ENCODE measurements around the gene ZDHHC14.
A peak's percentile ranks its signal among the peaks of the same experiment; 100 is the strongest.

ZDHHC14 gene

DNA sequence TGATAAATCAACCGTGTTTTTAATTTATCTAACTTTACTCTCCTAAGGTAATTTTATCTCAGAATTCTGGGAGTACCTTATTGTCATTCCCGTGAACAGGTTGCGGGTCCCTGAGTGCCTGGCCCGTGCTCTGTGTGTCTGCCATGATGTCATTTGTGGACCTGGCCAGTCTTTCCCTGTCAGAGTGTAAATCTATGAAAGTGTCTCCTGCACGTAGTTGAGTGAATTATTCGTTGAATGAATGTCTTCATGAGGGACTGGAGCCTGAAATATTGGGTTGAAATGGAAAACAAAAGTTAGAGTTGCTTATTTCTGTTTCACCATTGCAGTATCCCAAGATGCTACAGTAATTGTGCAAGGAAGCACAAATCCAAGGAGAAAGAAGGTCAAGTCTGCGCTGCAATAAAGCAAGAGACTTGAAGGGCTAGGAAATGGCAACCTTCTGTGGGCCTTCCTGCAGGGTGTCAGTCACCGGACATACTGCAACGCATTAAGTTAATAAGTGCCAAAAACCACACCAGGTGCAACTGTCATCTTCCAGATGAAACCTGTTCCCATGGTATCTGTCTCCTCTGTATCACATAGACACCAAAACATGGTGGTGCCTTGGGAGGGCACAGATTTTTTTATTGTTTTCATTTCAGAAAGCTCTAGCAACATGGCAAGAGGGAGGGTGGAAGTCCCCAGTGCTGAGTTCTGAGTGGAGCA, 135.5 kb downstream of the ZDHHC14 start:
- no peak for DNase-seq (ENCODE audit: low read depth)

DNA sequence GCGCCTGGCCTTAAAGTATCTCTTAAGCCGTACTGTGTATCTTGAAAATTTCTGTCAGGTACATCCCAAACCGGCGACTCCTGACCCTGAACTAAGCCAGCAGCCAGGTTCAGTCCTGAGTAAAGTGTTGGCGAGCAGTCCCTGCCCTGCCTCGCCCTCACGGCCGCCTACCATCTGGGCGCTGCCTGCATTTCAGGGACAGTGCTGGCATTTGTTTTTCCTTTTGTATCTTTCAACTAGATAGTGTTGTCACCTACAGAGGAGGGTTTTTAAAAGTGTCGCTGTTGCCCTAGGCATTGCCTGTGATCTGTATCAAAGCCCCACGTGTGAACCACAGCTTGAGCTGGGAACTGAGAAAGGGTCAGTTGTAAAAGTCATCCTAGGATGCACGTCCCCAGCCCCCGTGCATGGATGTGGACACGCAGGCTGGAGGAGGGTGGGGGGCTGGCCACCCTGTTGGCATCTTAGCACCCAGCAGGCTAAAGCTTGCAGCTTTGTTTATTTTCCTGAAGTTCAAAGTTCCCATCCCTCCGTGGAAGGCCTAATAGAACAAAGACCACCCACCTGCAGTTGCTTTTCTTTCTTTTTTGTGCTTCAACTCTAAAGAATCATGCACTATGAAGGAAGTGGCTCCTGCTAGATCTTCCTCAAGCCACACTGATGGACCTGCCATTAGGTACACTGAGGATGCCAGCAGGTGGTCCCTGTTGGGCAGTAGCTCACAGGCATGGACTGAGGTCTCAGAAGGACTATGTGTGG, 136.8 kb downstream of the ZDHHC14 start:
- DNase-seq (ENCODE audit: low read depth): no peak

DNA sequence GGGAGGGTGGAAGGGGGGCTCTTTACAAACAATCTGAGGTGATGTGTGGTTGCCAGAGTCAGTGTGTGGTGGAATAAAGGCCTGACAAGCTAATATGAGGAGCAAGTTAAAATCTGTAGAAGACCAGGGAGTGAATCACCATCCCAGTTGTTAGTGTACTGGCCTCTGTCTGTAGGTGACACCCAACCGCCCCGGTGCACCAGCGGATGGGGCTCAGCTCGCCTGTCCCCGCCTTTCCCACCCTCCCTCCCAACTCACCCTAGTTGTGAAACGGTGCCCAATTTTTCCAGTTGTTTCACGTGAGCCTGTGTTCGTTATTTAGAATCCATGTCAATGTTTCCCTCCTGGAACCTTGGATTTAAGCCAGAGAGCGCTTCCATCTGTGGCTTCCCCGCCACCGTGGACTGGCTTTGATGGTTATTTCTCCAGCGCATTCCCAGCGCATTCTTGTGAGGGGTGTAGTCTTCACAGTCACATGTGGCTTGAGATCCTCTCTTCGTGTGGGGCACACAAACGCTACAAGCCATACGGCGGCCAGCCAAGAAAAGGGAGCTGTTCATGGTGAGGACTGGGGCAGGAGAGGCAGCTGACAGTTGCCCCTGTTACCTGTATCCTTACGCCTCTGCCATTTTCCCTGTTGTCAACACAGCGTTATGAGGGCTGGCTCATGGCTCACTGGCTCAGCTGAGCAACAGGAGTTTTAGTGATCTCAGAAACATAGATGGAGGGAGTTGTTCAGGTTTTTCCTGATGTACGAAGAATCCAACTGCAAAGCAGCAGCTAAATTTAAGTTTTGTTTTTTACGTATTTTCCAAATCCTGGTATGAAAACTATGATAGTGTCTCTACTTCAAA, 137.6 kb downstream of the ZDHHC14 start:
- DNase-seq (ENCODE audit: low read depth): no peak

DNA sequence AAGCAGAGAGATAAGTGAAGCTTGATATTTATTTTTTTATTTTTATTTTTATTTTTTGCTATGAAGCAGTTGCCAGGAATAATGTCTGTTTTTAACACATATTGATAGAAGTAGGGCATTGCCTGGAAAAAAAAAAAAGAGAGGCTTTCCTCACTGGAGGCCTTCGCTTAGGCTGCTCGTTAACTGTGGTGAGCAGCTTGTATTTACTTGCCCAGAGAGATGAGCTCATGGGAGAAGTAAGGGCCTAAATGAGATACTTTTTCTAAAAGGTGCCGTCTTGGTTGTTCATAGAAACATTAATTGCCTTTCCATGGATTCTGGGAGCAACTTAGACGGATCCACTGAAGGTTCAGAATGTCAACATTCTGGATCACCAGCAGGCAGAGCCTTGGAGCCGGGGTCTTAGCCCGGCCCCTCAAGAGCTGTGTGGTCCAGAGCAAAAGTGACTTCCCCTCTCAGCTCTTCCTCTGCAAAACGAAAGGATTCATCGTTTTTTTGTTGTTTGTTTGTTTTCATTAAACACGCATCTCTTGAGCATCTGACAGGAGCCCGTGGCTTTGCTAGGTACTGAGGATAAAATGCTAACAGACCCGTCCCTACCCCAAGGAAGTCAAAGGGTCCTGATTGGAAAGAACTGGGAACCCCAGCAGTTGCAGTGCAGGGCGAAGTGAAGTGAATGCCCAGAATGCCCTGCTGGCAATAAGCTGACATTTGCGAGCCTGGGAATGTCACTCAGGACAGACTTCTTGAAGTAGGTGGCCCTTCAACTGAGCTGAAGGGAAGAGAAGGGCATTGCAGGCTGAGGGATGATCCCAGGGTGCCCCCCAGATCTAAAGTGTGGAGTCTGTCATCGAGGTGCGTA, 138.5 kb downstream of the ZDHHC14 start:
- DNase-seq (ENCODE audit: low read depth): no peak

DNA sequence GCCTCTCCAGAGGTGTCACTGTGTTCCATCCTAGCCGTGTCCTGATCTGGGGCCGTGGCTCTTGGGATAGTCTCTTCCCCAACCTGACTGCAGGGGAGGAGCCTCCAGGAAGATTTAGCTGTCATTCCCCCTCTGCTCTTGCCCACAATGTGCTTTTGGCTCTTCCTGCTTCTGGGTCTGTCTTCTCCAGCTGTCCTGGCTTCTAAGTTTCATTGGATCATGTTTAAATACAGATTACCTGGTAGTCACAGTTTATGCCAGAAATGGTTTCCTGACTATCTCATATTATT, 139.1 kb downstream of the ZDHHC14 start:
- no peak for DNase-seq (ENCODE audit: low read depth)

DNA sequence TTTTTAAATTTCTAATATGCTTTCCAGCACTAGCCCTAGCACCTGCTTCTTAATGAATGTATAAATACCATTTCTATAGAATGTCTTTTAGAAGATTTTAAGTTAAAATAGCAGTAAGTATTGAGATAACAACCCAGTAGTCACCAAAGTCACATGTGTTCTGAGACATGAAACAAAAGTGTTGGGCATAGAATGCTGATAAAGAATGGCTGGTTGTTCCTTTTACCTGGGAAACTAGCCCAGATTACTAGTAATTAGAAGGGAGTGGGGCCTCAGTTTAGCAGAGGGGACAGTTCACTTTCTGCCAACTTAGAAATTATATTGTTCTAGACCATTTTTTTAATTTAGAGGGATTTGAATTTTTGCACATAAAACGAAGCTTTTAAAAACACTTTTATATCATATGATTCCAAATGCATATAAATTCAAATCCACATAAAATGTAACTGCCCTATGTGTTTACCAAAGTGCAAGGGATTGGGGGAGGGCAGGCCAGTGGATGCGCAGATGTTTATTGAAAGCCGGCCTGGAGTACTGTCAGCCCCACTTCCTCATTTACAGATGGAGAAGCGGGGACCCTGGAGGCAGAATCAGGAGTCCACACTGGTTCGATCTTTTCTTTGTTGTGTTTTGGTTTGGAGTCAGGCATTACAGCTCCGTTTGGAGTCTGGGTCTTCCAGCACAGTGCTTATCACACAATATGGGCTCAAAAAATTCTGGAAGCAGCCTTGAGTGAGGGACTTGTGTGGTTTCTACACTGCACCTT, 139.8 kb downstream of the ZDHHC14 start:
- no peak for DNase-seq (ENCODE audit: low read depth)

DNA sequence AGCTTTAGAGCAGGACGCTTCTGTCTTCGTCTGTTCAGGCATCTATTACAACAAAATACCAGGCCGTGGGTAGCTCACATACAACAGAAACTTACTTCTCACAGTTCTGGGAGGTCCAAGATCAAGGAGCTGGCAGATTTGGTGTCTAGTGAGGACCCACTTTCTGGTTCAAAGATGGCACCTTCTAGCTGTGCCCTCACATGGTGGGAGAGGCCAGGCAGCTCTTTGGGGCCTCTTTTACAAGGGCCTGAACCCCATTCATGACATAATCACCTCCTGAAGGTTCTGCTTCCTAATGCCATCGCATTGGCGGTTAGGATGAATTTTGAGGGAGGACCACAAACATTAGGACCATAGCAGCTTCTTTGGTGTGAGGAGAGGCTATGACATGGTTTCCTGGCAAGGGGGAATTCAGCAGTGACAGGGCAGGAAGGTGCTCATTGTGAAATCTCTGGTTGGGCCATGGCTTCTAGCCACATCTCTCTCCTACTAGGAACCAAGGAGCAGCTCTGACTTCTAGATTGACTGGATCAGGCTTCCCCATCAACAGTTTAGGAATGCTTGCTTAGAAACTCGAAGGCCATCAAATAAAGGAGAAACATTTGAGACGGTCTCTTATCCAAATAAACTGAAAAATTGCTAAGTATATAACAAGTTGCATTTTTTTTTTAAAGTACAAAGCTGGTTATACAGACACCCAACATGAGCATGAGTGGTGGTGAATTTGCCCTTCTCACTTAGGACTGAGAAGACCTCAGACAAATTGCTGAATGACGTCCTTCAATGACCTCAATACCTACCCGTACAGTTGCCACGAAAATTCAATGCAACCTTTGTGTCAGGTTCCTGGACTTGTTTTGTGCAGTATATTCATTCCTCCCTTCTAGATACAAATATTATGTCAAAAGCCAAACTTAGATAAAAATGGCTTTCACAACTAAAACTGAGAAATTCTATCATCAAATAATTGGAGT, 140.7 kb downstream of the ZDHHC14 start:
- DNase-seq (ENCODE audit: low read depth): peak; percentile 11

DNA sequence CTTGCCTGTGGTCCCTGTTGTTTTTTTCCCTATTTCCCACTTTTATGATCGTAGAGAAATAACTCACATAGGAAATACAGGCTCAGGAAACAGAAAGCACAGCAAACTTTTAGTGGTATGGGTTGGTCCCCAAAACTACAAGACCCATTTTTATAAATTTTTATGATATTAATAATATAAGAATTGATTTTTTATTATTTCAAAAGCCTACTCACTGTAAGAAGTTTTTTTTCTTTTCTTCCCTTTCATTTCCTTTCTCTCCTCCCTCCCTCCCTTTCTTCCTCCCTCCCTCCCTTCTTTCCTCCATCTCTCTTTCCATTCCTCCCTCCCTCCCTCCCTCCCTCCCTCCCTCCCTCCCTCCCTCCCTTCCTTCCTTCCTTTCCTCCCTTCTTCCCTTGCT, 141.5 kb downstream of the ZDHHC14 start:
- no peak for DNase-seq (ENCODE audit: low read depth)

DNA sequence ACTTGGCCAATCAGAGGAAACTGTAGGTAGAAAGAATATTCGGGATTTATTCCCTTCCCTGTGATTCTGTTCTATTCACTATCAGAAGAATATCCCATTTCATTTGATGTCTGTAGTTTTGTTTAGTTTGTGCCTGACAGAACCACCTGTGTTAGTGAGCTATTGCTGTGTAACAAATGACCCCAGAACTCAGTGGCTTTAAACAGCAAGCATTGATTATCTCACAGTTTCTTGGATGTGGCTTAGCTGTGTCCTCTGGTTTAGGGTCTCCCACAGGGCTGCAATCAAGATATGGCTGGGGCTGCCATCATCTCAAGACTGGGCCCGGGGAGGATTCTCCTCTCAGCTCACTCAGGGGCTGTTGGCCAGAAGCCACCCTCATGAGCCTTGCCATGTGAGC, 143.7 kb downstream of the ZDHHC14 start:
- DNase-seq (ENCODE audit: low read depth): no peak

DNA sequence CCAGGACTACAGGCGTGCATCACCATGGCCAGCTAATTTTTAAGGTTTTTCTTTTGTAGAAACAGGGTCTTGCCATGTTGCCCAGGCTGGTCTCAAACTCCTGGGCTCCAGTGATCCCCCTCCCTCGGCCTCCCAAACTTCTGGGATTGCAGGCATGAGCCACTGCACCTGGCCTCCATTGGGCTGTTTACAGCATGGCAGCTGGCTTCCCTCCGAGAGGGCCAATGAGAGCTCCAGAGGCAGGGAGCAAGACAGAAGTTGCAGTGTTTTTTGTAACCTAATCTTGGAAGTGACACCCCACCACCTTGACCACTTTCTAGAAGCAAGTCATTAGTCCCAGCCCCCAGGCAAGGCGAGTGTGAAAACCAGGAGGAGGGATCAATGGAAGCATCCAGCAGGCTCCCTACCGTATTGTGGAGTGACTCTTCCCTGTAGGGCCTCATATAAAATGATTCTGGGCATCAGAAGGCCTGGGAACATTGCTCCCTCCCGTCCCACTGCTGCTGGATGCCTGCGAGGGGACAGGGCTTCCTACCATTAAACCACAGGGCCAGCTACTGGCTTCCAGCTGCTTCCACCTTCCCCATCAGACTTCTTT, 144.4 kb downstream of the ZDHHC14 start:
- no peak for DNase-seq (ENCODE audit: low read depth)

DNA sequence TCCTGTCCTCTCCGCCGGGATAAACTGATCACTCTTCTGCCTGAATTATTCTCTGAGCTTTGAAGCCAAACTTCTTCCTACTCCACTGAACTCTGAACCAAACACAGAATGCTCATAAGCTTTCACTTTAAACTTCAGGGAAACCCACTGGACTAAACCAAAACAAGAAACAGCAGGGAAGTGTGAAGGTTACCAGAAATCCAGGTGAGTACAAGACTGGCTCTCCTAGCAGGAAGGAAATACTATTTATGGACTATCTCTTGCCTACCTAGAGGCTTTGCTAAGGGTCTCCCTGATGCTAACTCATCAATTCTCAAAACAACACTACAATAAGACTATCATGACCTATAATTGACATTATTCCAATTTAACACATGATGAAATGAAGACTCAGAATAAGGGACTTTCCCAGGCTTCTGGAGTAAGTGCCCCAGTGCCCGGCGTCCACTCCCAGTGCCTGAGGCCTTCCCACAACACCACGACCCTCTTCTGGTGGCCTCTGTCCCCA, 145.0 kb downstream of the ZDHHC14 start:
- no peak for DNase-seq (ENCODE audit: low read depth)

DNA sequence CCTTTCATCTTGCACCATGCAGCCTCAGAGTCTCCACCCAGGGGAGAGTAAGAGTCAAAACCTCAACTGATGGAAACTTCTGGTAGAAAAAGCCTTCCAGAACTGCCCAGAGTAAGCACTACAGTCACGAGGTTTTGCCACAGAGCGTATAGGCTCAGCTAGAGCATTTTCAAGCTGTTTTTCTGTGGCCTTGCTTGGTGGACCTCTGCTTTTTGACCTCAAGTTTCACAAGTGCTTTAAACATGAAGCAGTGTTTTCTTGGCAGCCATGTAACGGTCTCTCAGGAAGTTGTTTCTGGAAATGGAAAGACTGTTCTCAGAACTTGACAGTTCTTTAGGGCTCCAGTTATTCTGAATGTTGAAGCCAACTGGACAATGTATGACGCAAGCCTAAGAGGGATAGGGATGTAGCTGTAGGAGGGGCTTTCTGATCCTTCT, 146.5 kb downstream of the ZDHHC14 start:
- DNase-seq (ENCODE audit: low read depth): peak; percentile 40

DNA sequence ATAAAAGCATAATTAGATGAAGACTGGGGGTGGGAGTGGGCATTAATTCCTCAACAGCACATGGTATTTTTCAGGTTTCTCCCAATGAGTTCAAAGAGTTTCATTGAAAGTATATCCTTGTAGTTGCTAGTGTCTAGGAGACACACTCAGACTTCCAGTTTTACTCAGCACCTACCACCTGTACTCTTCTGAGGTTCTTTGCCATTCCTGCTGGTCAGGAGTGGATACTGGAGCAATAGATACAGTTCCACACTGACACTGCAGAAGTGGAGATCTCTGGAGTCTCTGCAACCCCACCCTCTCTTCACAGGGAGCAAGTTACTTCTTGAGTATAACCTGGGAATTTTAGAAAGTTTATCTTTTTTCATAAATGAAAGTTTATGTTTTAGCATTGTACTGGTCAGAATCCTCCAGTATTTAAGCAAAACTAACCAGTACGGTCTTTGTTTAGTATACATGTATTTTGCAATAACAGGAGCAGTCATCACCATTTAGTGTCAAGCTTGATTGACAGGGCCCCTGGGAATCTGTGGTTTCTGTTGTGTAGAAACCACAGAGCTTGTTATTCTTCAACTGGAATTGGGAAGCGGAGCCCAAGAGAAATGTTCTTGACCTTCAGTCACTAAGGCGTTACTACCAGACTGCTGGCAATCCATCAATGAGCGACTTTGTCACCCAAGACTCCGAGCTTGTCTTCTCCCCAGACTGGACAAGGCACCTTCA, 148.1 kb downstream of the ZDHHC14 start:
- DNase-seq (ENCODE audit: low read depth): peak; percentile 20

DNA sequence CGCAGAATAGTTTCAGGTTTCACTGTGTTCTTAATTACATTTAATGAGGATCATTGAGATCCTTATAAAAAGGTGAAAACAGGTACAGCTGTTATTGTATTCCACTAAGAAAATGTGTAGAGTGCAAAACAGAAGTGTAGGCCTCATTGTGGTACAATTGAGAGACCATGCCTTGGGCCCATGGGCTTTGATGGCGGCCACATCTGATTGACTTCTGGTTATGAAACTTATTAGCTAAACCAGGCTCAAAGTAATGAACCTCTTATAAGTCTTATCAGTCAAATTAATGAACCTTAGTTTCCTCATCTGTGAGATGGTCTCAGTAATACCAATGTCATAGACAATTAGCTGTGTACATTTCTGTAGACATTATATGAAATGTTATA, 148.7 kb downstream of the ZDHHC14 start:
- no peak for DNase-seq (ENCODE audit: low read depth)

DNA sequence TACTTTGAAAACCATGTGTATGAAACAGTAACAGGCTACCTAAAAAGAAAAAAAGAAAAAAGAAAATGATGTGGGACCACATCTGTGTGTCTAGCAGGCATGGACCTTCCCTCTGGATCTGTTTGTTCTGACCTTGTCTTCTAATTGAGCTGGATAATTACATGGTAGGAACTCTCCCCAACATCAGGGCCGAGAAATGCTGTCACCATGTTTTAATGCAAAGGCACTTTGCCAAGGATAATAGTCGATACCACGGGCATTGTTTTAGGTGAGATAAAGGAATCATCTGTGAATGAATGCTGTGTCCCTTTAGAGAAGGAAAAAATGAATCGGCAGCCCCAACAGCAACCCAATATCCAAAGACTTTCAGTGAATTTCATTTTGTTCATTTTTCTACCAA, 149.1 kb downstream of the ZDHHC14 start:
- no peak for DNase-seq (ENCODE audit: low read depth)

DNA sequence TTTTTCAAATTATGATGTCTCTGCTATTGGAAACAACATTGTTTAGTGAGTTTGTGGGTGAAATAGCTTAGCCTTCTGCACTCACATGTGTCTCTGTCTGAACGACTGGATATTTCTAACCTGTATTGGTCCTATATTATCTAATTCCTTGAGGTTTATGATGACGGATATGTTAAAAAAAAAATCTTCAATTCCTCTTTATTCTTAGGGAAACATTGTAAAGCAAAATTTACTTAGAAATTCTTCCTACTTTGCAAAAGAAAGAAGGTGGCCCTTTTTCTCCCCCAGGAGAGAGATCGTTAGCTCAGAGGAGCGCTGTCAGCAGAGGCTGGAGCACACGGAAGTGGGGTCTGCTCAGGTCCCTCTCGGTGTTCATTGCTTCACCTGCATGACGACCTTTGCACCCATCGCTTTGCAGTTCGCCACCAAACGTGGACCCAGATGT, 149.8 kb downstream of the ZDHHC14 start:
- no peak for DNase-seq (ENCODE audit: low read depth)

DNA sequence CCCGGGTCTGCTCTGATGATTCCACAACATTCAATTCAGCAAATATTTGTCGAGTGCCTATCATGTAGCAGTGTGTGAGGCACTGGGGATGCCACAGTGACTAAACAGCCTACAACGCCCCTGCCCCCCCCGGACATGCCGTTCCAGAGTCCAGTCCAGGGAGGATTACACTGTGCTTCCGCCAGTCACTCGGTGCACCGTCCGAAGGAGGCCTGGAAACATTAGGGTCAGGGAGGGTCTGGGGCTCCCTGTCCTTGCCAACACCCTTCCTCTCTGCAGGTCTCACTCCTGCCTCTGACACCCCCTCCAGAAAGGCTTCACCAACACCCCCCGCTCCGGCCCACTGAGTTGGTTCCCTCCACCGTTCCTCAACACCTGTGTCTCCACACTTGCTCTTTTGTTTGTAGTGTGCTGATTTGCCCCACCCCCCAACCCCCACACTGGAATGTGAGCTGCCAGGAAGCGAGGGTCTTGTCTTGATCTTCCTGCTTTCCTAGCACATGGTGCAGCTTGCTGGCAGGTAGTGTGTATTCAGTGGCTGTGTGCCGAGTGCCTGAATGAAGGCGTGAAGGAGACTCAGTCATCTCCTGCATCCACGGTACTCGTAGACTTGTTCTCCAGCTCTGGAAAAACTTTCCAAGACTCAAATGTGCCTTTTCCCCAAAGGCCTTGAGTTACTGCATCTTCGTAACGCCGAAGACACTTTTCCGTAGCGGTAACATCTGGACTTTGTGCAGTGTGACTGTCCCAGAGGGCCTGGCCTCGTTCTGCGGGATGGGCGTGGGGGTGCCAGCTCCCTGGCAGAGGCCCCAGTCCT, 150.4 kb downstream of the ZDHHC14 start:
- no peak for DNase-seq (ENCODE audit: low read depth)

DNA sequence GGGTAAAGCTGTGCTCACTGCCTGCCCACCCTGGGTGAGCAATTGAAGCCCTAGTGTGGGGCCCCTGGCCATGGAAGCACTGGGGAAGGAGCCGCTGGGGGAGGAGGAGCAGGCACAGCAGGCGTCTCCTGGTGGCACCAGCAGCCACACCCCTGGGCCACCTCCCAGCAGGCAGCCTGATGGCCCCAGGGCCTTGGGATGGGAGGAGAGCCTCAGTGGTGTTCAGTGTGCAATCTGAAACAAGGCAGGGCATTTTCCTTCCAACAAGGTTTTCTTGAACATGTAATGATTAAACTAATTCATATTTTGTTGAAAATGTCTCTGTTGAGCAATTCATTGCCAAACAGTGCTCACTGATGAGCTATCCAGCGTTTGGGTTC, 151.0 kb downstream of the ZDHHC14 start:
- no peak for DNase-seq (ENCODE audit: low read depth)
